Mesendoderm (in vitro differentiated cells): ENCODE results near the gene NT5C2.
"Not testable (repeated sequence)": the region's sequence is repeated elsewhere in the genome, so short reads cannot be mapped to it uniquely, and the experiment has no call there.

Experiments used
- DNase-seq: peaks from one replicate; pipeline ENCODE4 v3.0.0; 2013
- H2AK5ac ChIP-seq: 2 replicates; pipeline ENCODE4 v1.6.1; 2013; ENCODE audit warnings: low read length, inconsistent platforms
- H2BK120ac ChIP-seq: 2 replicates; pipeline ENCODE4 v1.6.1; 2013; ENCODE audit warnings: low read depth, mild to moderate bottlenecking, low read length, moderate library complexity, mixed read lengths
- H2BK15ac ChIP-seq: replicated peaks from 2 replicates; pipeline ENCODE4 v1.6.1; 2013; ENCODE audit warnings: low read depth, mild to moderate bottlenecking, moderate library complexity
- H2BK5ac ChIP-seq: 2 replicates; pipeline ENCODE4 v1.6.1; 2013; ENCODE audit warnings: low read length, inconsistent platforms
- H3K18ac ChIP-seq: 2 replicates; pipeline ENCODE4 v1.6.1; 2013; ENCODE audit warnings: mild to moderate bottlenecking, low read length, mixed read lengths
- H3K23ac ChIP-seq: one replicate; pipeline ENCODE4 v1.6.1; 2013; ENCODE audit warnings: low read length
- H3K27ac ChIP-seq: 2 replicates; pipeline ENCODE4 v1.5.1; 2013; ENCODE audit warnings: low read depth, mild to moderate bottlenecking, inconsistent platforms, low read length, moderate library complexity
- H3K27me3 ChIP-seq: 2 replicates; pipeline ENCODE4 v1.6.1; 2013; ENCODE audit warnings: low read length, control low read depth, mild to moderate bottlenecking, inconsistent platforms; ENCODE audit not compliant: insufficient read depth, poor library complexity
- H3K36me3 ChIP-seq: 2 replicates; pipeline ENCODE4 v1.6.1; 2013; ENCODE audit warnings: low read length, inconsistent platforms; ENCODE audit not compliant: control insufficient read depth, insufficient read depth
- H3K4ac ChIP-seq: one replicate; pipeline ENCODE4 v1.6.1; 2013; ENCODE audit warnings: low read depth, mild to moderate bottlenecking, low read length, moderate library complexity
- H3K4me1 ChIP-seq: 2 replicates; pipeline ENCODE4 v1.6.1; 2013; ENCODE audit warnings: low read depth, low read length, inconsistent platforms; ENCODE audit not compliant: control insufficient read depth
- H3K4me2 ChIP-seq: 2 replicates; pipeline ENCODE4 v1.6.1; 2013; ENCODE audit warnings: low read length
- H3K4me3 ChIP-seq: 2 replicates; pipeline ENCODE4 v1.5.1; 2013; ENCODE audit warnings: mild to moderate bottlenecking, low read length
- H3K56ac ChIP-seq: one replicate; pipeline ENCODE4 v1.6.1; 2013; ENCODE audit warnings: low read length
- H3K79me1 ChIP-seq: 2 replicates; pipeline ENCODE4 v1.6.1; 2013; ENCODE audit warnings: low read length, inconsistent platforms
- H3K79me2 ChIP-seq: 2 replicates; pipeline ENCODE4 v1.6.1; 2013; ENCODE audit warnings: mild to moderate bottlenecking, low read length; ENCODE audit not compliant: control insufficient read depth, insufficient read depth
- H3K9ac ChIP-seq: 2 replicates; pipeline ENCODE4 v1.6.1; 2013; ENCODE audit warnings: low read length, inconsistent platforms
- H4K5ac ChIP-seq: one replicate; pipeline ENCODE4 v1.6.1; 2013; ENCODE audit warnings: low read length
- H4K8ac ChIP-seq: one replicate; pipeline ENCODE4 v1.6.1; 2013; ENCODE audit warnings: low read depth, mild to moderate bottlenecking, control low read depth, low read length, moderate library complexity
- WGBS: extraction: QIAGEN DNeasy Blood & Tissue Kit; methylation state at CpG from one replicate; pipeline ENCODE4 v1.1.7; 2013; ENCODE audit warnings: low lambda C conversion rate, missing lambda C conversion rate; ENCODE audit not compliant: insufficient coverage; ENCODE audit errors: extremely low coverage; 5-methylcytosine and 5-hydroxymethylcytosine counted together

Gene NT5C2

GRCh38 chr10:103232131-103232673 lies 39.1 kb upstream of the NT5C2 start:
- H2BK5ac ChIP-seq = peak overlapping the region; percentile 47
- H3K36me3 ChIP-seq = no peaks in the 10 kb centered on the region
- no CpG with 5 or more reads among the region's 3 CpGs for WGBS
- H3K18ac ChIP-seq = peak overlapping the region; percentile 86
- no peaks in the 10 kb centered on the region for H3K79me1 ChIP-seq
- H3K27me3 ChIP-seq = no peaks in the 10 kb centered on the region
- peak overlapping the region; percentile 98 for H3K27ac ChIP-seq
- peak; percentile 94 for DNase-seq
- no peak overlapping the region for H3K4me2 ChIP-seq
- H3K4me1 ChIP-seq = no peaks in the 10 kb centered on the region
- H3K9ac ChIP-seq = no peak overlapping the region
- peak overlapping the region; percentile 29 for H3K56ac ChIP-seq
- H4K5ac ChIP-seq = no peak overlapping the region
- H3K23ac ChIP-seq = no peak overlapping the region
- H2BK120ac ChIP-seq = no peak overlapping the region
- no peak overlapping the region for H3K4me3 ChIP-seq
- H4K8ac ChIP-seq = no peak overlapping the region
- H2AK5ac ChIP-seq = no peak overlapping the region
- no peaks in the 10 kb centered on the region for H3K79me2 ChIP-seq
- no peak overlapping the region for H2BK15ac ChIP-seq
- no peak overlapping the region for H3K4ac ChIP-seq

GRCh38 chr10:103231047-103231551 lies 38.0 kb upstream of the NT5C2 start:
- peak overlapping the region; percentile 80 for H2BK15ac ChIP-seq
- WGBS = no CpG with 5 or more reads among the region's 4 CpGs
- peak overlapping the region; percentile 98 for H3K27ac ChIP-seq
- no peaks in the 10 kb centered on the region for H3K27me3 ChIP-seq
- H3K4me2 ChIP-seq = no peak overlapping the region
- H3K23ac ChIP-seq = no peak overlapping the region
- H2BK120ac ChIP-seq = peak overlapping the region; percentile 99
- no peak overlapping the region for H3K4me3 ChIP-seq
- H2BK5ac ChIP-seq = peak overlapping the region; percentile 89
- H3K4ac ChIP-seq = peak overlapping the region; percentile 98
- H4K8ac ChIP-seq = no peak overlapping the region
- H4K5ac ChIP-seq = no peak overlapping the region
- no peaks in the 10 kb centered on the region for H3K4me1 ChIP-seq
- H3K79me1 ChIP-seq = no peaks in the 10 kb centered on the region
- no peaks in the 10 kb centered on the region for H3K36me3 ChIP-seq
- DNase-seq = peak; percentile 99
- H3K9ac ChIP-seq = no peak overlapping the region
- H3K56ac ChIP-seq = peak overlapping the region; percentile 75
- H3K18ac ChIP-seq = peak overlapping the region; percentile 98
- no peak overlapping the region for H2AK5ac ChIP-seq
- H3K79me2 ChIP-seq = no peaks in the 10 kb centered on the region

GRCh38 chr10:103227416-103227815 lies 34.3 kb upstream of the NT5C2 start:
- no peak for DNase-seq
- H2BK5ac ChIP-seq = no peak overlapping the region
- no peak overlapping the region for H3K4me2 ChIP-seq
- H4K8ac ChIP-seq = no peak overlapping the region
- no peaks in the 10 kb centered on the region for H3K79me2 ChIP-seq
- no peak overlapping the region for H2BK120ac ChIP-seq
- H3K36me3 ChIP-seq = no peaks in the 10 kb centered on the region
- no peaks in the 10 kb centered on the region for H3K4me1 ChIP-seq
- WGBS = no CpG with 5 or more reads among the region's 1 CpG
- no peak overlapping the region for H3K4me3 ChIP-seq
- H3K56ac ChIP-seq = no peak overlapping the region
- no peak overlapping the region for H3K9ac ChIP-seq
- H3K27ac ChIP-seq = no peak overlapping the region
- H3K4ac ChIP-seq = no peak overlapping the region
- H2AK5ac ChIP-seq = no peak overlapping the region
- H4K5ac ChIP-seq = no peak overlapping the region
- no peak overlapping the region for H3K23ac ChIP-seq
- no peaks in the 10 kb centered on the region for H3K27me3 ChIP-seq
- H3K18ac ChIP-seq = no peak overlapping the region
- H3K79me1 ChIP-seq = no peaks in the 10 kb centered on the region
- H2BK15ac ChIP-seq = no peak overlapping the region

GRCh38 chr10:103225939-103226338 lies 32.9 kb upstream of the NT5C2 start:
- Histone ChIP-seq H3K79me1 (no peaks in the 10 kb centered on the region), H3K4me1 (no peaks in the 10 kb centered on the region), H3K4me2 (no peak overlapping the region), H3K9ac (no peak overlapping the region), H3K27me3 (no peaks in the 10 kb centered on the region), H3K79me2 (no peaks in the 10 kb centered on the region), H3K23ac (no peak overlapping the region), H3K27ac (no peak overlapping the region), H2BK15ac (no peak overlapping the region), H4K8ac (no peak overlapping the region), H3K36me3 (no peaks in the 10 kb centered on the region), H2BK5ac (no peak overlapping the region), H4K5ac (no peak overlapping the region), H3K56ac (no peak overlapping the region), H2AK5ac (no peak overlapping the region), H3K4ac (no peak overlapping the region), H3K4me3 (no peak overlapping the region), H2BK120ac (no peak overlapping the region), H3K18ac (no peak overlapping the region)
- DNase-seq = no peak

GRCh38 chr10:103224721-103225120 lies 31.6 kb upstream of the NT5C2 start:
- H4K5ac ChIP-seq, H3K79me2 ChIP-seq, H3K27me3 ChIP-seq, H2BK5ac ChIP-seq, H3K4me3 ChIP-seq, H2BK15ac ChIP-seq, H3K36me3 ChIP-seq, H2BK120ac ChIP-seq, H3K23ac ChIP-seq, H4K8ac ChIP-seq, H2AK5ac ChIP-seq, H3K79me1 ChIP-seq, H3K4me2 ChIP-seq, H3K27ac ChIP-seq, H3K18ac ChIP-seq, H3K4me1 ChIP-seq, H3K9ac ChIP-seq, H3K4ac ChIP-seq, DNase-seq, H3K56ac ChIP-seq: not testable (repeated sequence)
- WGBS = no CpG with 5 or more reads among the region's 5 CpGs

- Histone ChIP-seq H2AK5ac (no peak overlapping the region), H2BK5ac (no peak overlapping the region), H2BK15ac (no peak overlapping the region), H3K27me3 (no peaks in the 10 kb centered on the region), H3K79me2 (no peaks in the 10 kb centered on the region), H3K4me3 (no peak overlapping the region), H4K8ac (no peak overlapping the region), H3K18ac (no peak overlapping the region), H3K27ac (no peak overlapping the region), H3K36me3 (no peaks in the 10 kb centered on the region), H3K4ac (no peak overlapping the region), H3K4me1 (no peaks in the 10 kb centered on the region), H3K23ac (no peak overlapping the region), H3K9ac (no peak overlapping the region), H3K79me1 (no peaks in the 10 kb centered on the region), H2BK120ac (no peak overlapping the region), H3K4me2 (no peak overlapping the region), H3K56ac (no peak overlapping the region), H4K5ac (no peak overlapping the region)
- DNase-seq = peak; percentile 35
- no CpG with 5 or more reads among the region's 4 CpGs for WGBS
Observed at GRCh38 chr10:103224133-103224532, 31.1 kb upstream of the NT5C2 start.
